PFSK-1 (cell line): ENCODE data around the gene ADGRG3.

Experiments
- FOXP2 ChIP-seq: optimal IDR thresholded peaks from 2 replicates; pipeline ENCODE3; 2011; ENCODE audit warnings: borderline replicate concordance, control low read depth, inconsistent platforms; ENCODE audit not compliant: insufficient read depth; ENCODE audit errors: extremely low read length, extremely low read depth
- POLR2AphosphoS5 ChIP-seq: IDR thresholded peaks from 2 replicates; pipeline ENCODE4 v1.6.1; 2012; ENCODE audit warnings: low read depth, mild to moderate bottlenecking, control low read depth, low read length, moderate library complexity
- SIN3A ChIP-seq: IDR thresholded peaks from 2 replicates; pipeline ENCODE4 v1.6.1; 2012; ENCODE audit warnings: mild to moderate bottlenecking, low read length, moderate library complexity, borderline replicate concordance; ENCODE audit not compliant: insufficient read depth
- TAF1 ChIP-seq: IDR thresholded peaks from 2 replicates; pipeline ENCODE4 v1.6.1; 2012; ENCODE audit warnings: low read length, control low read depth, borderline replicate concordance; ENCODE audit not compliant: insufficient read depth
- TF ChIP-seq, protein P1 (sequence below), 2 experiments: IDR thresholded peaks; 2 replicates each; pipeline versions ENCODE4 v1.6.1 to v1.8.0; 2011 to 2012; ENCODE audit warnings: low read depth in 2 of 2, low read length in 2 of 2, control low read depth in 1 of 2, inconsistent platforms in 1 of 2, mild to moderate bottlenecking in 1 of 2, moderate library complexity in 1 of 2; ENCODE audit not compliant: insufficient read depth in 1 of 2

- TF ChIP-seq POLR2AphosphoS5, result no peak
- TF ChIP-seq TAF1, result no peak
- TF ChIP-seq, protein P1, sequence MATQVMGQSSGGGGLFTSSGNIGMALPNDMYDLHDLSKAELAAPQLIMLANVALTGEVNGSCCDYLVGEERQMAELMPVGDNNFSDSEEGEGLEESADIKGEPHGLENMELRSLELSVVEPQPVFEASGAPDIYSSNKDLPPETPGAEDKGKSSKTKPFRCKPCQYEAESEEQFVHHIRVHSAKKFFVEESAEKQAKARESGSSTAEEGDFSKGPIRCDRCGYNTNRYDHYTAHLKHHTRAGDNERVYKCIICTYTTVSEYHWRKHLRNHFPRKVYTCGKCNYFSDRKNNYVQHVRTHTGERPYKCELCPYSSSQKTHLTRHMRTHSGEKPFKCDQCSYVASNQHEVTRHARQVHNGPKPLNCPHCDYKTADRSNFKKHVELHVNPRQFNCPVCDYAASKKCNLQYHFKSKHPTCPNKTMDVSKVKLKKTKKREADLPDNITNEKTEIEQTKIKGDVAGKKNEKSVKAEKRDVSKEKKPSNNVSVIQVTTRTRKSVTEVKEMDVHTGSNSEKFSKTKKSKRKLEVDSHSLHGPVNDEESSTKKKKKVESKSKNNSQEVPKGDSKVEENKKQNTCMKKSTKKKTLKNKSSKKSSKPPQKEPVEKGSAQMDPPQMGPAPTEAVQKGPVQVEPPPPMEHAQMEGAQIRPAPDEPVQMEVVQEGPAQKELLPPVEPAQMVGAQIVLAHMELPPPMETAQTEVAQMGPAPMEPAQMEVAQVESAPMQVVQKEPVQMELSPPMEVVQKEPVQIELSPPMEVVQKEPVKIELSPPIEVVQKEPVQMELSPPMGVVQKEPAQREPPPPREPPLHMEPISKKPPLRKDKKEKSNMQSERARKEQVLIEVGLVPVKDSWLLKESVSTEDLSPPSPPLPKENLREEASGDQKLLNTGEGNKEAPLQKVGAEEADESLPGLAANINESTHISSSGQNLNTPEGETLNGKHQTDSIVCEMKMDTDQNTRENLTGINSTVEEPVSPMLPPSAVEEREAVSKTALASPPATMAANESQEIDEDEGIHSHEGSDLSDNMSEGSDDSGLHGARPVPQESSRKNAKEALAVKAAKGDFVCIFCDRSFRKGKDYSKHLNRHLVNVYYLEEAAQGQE (IDR thresholded peaks at IDR 0.05; ENCODE audit: insufficient read depth in 1 of 2, low read depth in 2 of 2, low read length in 2 of 2), result no peak
- no peak for TF ChIP-seq SIN3A
- no peak for TF ChIP-seq FOXP2
Observed at GRCh38 chr16:57693550-57693949, 25.4 kb downstream of the ADGRG3 start.
